Measurements from ENCODE around the gene STK32C. TPM values are rescaled to one million over a fixed set of nuclear protein-coding genes. Genes with fewer than 3 reads are reported as not detected.
A peak's percentile ranks its signal among the peaks of the same experiment; 100 is the strongest.
"Not testable (repeated sequence)": the region's sequence is repeated elsewhere in the genome, so short reads cannot be mapped to it uniquely, and the experiment has no call there.

STK32C gene
- total RNA-seq, 1 donor from 2014 or later: 19.6 TPM

DNA sequence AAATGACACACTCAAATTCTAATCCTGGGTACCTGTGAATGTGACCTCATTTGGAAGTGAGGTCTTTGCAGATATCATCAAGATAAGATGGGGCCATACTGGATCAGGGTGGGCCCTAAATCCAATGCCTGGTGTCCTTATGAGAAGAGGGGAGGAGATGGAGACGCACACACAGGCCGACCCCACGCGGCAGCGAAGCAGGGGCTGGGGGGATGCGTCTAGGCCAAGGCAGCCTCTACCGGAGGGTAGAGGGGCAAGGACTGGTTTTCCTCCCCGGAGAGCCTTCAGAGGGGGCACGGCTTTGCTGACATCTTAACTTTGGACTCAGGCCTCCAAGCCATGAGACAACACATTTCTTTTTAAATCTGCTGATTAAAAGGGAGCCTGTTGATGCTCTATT lies 87.7 kb downstream of the STK32C start:
- TF ChIP-seq CTCF (conservative IDR thresholded peaks at IDR 0.05): no peak
- Mint-ChIP-seq H3K4me1 (no peaks in the 10 kb centered on the region), H3K9me3 (peaks cover 15% of the 10 kb centered on the region), H3K27ac (ENCODE audit: unreplicated experiment) (no peak overlapping the region), H3K4me3 (no peak overlapping the region), H3K27me3 (ENCODE audit: low read depth) (no peaks in the 10 kb centered on the region), H3K36me3 (ENCODE audit: low read depth) (peaks cover 18% of the 10 kb centered on the region)
- DNase-seq (ENCODE audit: low read depth, low spot score): no peak

GRCh38 chr10:132219486-132219885 lies 88.3 kb downstream of the STK32C start:
- peaks cover 15% of the 10 kb centered on the region for H3K9me3 Mint-ChIP-seq
- H3K4me1 Mint-ChIP-seq: no peaks in the 10 kb centered on the region
- TF ChIP-seq CTCF (conservative IDR thresholded peaks at IDR 0.05): peak; percentile 18
- no peak overlapping the region for H3K4me3 Mint-ChIP-seq
- H3K27me3 Mint-ChIP-seq (ENCODE audit: low read depth): no peaks in the 10 kb centered on the region
- peaks cover 21% of the 10 kb centered on the region for H3K36me3 Mint-ChIP-seq (ENCODE audit: low read depth)
- no peak overlapping the region for H3K27ac Mint-ChIP-seq (ENCODE audit: unreplicated experiment)
- no peak for DNase-seq (ENCODE audit: low read depth, low spot score)

DNA sequence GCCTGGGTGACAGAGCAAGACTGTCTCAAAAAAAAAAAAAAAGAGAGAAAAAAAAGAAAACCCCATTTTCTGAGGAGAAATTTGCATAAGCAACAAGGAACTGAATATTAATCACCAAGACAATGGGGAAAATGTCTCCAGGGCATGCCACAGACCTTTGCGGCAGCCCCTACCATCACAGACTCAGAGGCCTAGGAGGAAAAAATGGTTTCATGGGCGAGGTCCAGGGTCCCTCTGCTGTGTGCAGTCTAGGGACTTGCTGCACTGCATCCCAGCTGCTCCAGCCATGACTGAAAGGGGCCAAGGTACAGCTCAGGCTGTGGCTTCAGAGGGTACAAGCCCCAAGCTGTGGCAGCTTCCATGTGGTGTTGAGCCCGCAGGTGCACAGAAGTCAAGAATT lies 91.3 kb downstream of the STK32C start:
- not testable (repeated sequence) for H3K4me1 Mint-ChIP-seq; H3K27ac Mint-ChIP-seq (ENCODE audit: unreplicated experiment); H3K4me3 Mint-ChIP-seq; H3K27me3 Mint-ChIP-seq (ENCODE audit: low read depth); DNase-seq (ENCODE audit: low read depth, low spot score)
- peaks cover 38% of the 10 kb centered on the region for H3K36me3 Mint-ChIP-seq (ENCODE audit: low read depth)
- H3K9me3 Mint-ChIP-seq: peaks cover 20% of the 10 kb centered on the region

GRCh38 chr10:132213917-132214316 lies 93.8 kb downstream of the STK32C start:
- Mint-ChIP-seq H3K4me1 (no peaks in the 10 kb centered on the region), H3K4me3 (no peak overlapping the region), H3K36me3 (ENCODE audit: low read depth) (peaks cover 38% of the 10 kb centered on the region), H3K27me3 (ENCODE audit: low read depth) (no peaks in the 10 kb centered on the region), H3K27ac (ENCODE audit: unreplicated experiment) (no peak overlapping the region), H3K9me3 (peaks cover 20% of the 10 kb centered on the region)
- TF ChIP-seq CTCF (conservative IDR thresholded peaks at IDR 0.05): no peak
- DNase-seq (ENCODE audit: low read depth, low spot score): no peak

DNA sequence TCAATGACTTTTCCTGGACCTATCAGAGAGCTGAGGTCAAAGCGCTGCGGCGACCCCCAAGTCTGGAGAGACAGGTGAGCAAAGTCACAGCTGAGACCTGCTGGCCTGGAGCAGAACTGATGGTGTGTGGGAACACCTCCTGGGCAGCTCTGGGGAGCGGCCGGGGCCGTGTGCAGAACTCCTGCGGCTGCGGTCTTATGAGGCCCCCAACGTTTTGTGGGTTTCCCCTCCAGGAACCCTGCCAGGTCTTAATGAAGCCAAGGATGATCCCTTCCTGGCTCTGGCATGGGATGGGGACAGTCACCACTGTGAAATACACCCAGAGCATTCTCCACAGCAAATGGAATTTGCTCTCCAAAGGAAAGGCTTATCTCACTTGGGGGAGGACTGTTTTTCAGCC lies 94.9 kb downstream of the STK32C start:
- Mint-ChIP-seq H3K4me3 (no peak overlapping the region), H3K4me1 (no peaks in the 10 kb centered on the region), H3K27ac (ENCODE audit: unreplicated experiment) (no peak overlapping the region), H3K36me3 (ENCODE audit: low read depth) (peaks cover 33% of the 10 kb centered on the region), H3K9me3 (peaks cover 16% of the 10 kb centered on the region), H3K27me3 (ENCODE audit: low read depth) (no peaks in the 10 kb centered on the region)
- no peak for TF ChIP-seq CTCF (conservative IDR thresholded peaks at IDR 0.05)
- DNase-seq (ENCODE audit: low read depth, low spot score): no peak

GRCh38 chr10:132211246-132211645 lies 96.5 kb downstream of the STK32C start:
- H3K9me3 Mint-ChIP-seq: peaks cover 10% of the 10 kb centered on the region
- no peaks in the 10 kb centered on the region for H3K27me3 Mint-ChIP-seq (ENCODE audit: low read depth)
- H3K4me1 Mint-ChIP-seq: no peaks in the 10 kb centered on the region
- no peak overlapping the region for H3K27ac Mint-ChIP-seq (ENCODE audit: unreplicated experiment)
- no peak for TF ChIP-seq CTCF (conservative IDR thresholded peaks at IDR 0.05)
- no peak for DNase-seq (ENCODE audit: low read depth, low spot score)
- H3K36me3 Mint-ChIP-seq (ENCODE audit: low read depth): peaks cover 26% of the 10 kb centered on the region
- H3K4me3 Mint-ChIP-seq: no peak overlapping the region

Measured in neural crest cell (in vitro differentiated cells).